Uterus (tissue), 2 donors: ENCODE data around the gene UGT1A6.

Source experiments
- POLR2A ChIP-seq, 2 donors: fragments of 450-650 bp; IDR thresholded peaks; one replicate each; pipeline ENCODE4 v1.6.1; 2016; ENCODE audit warnings: antibody characterized with exemption in 2 of 2, mild to moderate bottlenecking in 1 of 2, moderate library complexity in 1 of 2
- TF ChIP-seq, protein P1 (sequence below), 4 experiments: fragments of 200-600 bp in 2 of 4; fragments of 450-650 bp in 2 of 4; sonication (generic) in 2 of 4; IDR thresholded peaks; one replicate each; pipeline ENCODE4 v1.5.1; 2016 to 2019; ENCODE audit warnings: antibody characterized with exemption in 4 of 4, mild to moderate bottlenecking in 2 of 4, moderate library complexity in 1 of 4

DNA sequence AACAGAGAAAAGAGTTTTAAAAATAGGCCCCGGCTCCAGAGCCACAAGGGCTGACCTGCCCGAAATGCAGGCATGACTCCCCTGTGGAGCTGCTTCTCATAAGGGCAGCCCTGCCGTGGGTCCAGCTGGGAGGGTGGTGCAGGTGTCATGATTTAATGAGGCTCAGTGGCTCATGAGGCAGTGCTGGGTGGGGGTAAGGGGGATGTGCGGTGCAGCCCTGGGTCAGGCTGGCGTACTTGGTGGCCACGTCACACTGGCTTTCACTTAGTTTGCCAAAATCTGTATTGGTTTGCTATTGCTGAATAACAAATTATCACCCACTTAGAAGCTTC is 128.1 kb downstream of the UGT1A6 start:
- TF ChIP-seq POLR2A (IDR thresholded peaks at IDR 0.05) = no peak
- TF ChIP-seq, protein P1, sequence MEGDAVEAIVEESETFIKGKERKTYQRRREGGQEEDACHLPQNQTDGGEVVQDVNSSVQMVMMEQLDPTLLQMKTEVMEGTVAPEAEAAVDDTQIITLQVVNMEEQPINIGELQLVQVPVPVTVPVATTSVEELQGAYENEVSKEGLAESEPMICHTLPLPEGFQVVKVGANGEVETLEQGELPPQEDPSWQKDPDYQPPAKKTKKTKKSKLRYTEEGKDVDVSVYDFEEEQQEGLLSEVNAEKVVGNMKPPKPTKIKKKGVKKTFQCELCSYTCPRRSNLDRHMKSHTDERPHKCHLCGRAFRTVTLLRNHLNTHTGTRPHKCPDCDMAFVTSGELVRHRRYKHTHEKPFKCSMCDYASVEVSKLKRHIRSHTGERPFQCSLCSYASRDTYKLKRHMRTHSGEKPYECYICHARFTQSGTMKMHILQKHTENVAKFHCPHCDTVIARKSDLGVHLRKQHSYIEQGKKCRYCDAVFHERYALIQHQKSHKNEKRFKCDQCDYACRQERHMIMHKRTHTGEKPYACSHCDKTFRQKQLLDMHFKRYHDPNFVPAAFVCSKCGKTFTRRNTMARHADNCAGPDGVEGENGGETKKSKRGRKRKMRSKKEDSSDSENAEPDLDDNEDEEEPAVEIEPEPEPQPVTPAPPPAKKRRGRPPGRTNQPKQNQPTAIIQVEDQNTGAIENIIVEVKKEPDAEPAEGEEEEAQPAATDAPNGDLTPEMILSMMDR (IDR thresholded peaks at IDR 0.05) = no peak
